ENCODE results near the gene DAGLB.
"Not testable (repeated sequence)": the region's sequence is repeated elsewhere in the genome, so short reads cannot be mapped to it uniquely, and the experiment has no call there.

DAGLB gene

DNA sequence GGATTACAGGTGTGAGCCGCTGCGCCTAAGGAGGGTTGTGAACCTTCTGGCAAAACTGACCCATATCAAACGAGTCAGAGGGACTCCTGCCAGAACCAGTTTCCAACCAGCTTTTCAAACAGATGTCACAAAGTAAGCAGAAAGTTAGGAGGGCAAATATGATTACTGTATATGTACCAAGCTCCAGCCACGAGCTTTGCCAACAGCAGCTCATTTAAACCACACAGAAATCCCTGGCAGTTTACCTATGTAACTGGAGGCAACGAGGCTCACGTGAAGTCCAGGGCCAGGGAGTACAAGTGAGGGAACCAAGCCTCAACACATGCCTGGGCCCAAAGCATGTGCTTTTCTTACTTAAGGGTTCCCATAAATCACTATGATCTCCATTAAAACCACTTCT is 12.5 kb upstream of the DAGLB start:
- DNase-seq: no peak

GRCh38 chr7:6458676-6459075 is 10.9 kb upstream of the DAGLB start:
- not testable (repeated sequence) for DNase-seq

DNA sequence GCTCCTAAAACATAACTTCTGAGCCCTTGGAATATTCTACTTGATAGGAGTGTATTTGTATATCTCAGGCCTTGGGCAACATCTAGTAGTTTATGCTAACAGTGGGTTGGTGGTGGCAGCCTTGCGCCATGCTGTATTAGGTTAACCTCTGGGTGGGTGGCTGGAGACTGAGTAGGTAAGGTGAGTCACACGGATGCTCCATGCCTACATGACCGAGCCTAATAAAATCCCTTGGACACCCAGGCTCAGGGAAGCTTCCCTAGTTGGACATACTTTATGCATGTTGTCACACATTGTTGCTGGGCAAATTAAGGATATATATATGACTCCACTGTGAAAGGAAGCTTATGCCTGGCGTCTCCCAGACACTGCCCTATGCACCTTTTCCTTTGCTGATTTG is 6.0 kb upstream of the DAGLB start:
- DNase-seq: no peak

- DNase-seq: no peak
Observed at GRCh38 chr7:6451224-6451705, 3.5 kb upstream of the DAGLB start.

DNA sequence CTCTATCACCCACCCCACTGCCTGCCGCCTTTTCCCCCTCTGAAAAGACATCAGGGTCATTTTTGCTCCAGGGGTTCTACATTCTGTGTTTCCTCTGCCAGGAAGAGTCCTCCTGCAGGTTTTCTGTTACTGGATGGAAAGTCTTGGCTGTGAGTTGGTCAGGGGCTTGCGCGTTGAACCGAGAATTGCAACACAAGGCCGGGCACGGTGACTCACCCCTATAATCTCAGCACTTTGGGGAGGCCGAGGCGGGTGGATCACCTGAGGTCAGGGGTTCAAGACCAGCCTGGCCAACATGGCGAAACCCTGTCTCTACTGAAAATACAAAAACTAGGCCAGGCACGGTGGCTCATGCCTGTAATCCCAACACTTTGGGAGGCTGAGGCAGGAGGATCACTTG is 2.8 kb upstream of the DAGLB start:
- not testable (repeated sequence) for DNase-seq

DNA sequence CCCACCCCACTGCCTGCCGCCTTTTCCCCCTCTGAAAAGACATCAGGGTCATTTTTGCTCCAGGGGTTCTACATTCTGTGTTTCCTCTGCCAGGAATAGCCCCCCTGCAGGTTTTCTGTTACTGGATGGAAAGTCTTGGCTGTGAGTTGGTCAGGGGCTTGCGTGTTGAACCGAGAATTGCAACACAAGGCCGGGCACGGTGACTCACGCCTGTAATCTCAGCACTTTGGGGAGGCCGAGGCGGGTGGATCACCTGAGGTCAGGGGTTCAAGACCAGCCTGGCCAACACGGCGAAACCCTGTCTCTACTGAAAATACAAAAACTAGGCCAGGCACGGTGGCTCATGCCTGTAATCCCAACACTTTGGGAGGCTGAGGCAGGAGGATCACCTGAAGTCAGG is 2.1 kb upstream of the DAGLB start:
- DNase-seq: not testable (repeated sequence)

DNA sequence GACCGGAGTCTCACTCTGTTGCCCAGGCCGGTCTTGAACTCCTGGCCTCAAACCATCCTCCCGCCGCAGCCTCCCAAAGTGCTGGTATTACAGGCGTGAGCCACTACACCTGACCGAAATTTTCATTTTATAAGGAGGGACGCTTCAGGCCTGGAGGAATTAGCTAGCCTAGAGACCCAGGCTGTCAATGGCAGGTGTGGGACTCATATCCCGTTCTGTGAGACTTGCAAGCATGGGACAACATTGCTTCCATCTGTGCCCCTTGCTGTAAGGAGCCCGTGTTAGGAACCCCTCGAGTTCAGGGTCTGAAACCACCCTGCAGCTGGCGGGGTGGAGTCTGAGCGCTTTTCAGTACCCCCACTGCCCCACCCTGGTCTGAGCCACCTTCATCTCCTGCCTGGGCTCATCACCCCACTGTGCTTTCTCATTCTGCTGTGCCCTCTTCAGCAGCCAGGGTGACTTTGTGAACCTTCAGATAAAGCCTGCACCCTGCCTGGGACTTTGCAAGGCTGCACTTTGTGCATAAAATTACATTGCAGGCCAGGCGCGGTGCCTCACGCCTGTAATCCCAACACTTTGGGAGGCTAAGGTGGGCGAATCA is 1.3 kb upstream of the DAGLB start:
- DNase-seq: no peak

DNA sequence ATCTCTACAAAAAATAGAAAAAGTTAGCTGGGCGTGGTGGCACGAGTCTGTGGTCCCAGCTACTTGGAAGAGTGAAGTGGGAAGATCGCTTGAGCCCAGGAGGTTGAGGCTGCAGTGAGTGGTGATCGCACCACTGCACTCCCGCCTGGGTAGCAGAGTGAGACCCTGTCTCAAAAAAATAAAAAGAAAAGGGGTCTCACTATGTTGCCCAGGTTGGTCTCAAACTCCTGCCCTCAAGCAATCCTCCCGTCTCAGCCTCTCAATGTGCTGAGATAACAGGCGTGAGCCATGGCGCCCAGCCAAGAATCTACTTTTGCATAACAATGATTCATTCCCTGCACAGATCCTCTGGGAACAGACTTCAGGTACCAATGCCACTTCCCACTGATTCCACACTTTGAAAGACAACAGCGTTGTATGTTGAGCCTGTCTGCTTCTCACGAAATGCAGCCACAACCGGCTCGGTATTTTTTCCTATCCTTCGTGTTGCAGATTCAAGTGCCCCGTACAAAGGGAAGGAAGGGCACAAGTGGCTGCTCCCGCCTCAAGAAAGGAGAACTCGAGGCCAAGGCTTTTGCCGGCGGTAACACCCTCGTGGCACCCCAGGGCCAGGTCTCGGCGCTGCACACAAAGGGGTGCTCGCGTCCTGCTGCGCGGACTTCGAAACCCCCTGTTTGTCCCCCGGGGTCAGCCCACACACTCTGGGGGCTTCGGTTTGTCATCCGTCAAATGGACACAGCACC is 745 bp downstream of the DAGLB start:
- no peak for DNase-seq

- DNase-seq: no peak
Observed at GRCh38 chr7:6444516-6445269, 3.1 kb downstream of the DAGLB start.

DNA sequence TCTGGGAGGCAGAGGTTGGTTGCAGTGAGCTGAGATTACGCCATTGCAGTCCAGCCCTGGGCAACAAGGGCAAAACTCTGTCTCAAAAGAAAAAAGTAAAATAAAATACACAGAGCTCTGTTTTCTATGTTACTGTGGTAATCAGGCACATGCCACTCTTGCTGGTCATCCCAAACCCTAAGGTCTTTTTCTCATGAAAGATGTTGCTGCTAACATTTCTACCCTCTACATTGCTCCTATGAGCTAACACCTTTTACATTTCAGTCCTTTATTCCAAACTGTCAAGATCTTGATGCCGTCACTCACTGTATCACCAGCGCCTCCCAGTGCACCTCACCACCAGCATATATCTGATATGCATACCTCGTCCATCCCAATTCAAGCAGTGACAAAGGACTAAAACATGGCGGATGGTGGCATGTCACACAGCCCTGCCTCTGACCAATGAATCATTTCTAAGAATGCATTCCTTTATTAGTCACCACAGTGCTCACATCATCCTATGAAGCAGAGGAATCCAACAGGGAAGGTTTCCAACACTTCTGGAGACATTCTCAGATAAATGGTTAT is 4.3 kb downstream of the DAGLB start:
- DNase-seq: no peak

DNA sequence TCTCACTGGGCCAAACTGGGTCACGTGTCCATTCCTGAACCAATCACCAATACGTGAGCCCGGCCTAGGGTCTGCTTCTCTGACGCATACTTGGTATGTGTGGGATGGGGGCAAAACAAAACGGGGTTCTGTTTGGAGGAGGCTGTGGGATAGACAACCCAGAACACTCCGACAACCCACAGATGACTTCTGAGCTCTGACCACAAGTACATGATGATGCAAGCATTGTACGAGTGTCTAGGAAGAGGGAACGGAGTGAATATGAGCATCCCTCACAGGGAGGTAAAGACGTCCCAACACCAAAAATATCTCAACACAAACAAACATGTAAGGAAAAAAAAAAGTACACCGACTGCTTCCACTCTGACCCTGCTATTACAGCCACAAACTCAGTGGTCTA is 5.6 kb downstream of the DAGLB start:
- DNase-seq: no peak

GRCh38 chr7:6440381-6440780 is 7.4 kb downstream of the DAGLB start:
- no peak for DNase-seq

DNA sequence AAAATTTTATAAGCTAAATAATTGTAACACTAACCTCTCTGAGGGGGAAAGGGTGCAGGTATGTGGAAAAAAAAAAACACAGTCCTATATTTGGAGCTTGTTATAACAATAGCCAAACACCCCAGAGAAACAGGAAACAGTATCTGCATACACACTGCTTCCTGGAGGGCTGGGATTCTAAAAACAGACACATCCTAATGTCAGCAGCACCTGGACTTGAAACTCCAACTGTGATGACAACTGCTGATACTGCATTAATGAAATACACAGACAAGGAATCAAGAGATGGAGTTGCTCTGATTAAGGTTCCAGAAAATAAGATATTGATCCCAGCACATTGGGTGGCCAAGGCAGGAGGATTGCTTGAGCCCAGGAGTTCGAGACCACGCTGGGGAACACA is 9.3 kb downstream of the DAGLB start:
- DNase-seq: no peak

DNA sequence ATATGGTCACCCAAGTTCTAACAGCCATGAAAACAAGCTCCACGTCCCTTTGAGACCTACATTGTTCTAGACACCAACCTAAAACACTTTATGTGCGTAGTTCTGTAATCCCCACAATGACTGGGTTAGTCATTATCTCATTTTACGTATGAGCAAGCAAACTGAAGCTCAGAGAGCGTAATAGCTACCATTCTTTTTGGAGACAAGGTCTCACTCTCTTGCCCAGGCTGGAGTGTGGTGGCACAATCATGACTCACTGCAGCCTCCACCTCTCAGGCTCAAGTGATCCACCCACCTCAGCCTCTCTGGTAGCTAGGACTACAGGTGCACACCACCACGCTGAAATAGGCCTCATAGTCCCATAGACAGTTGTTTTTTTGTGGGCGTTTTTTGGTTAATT is 10.5 kb downstream of the DAGLB start:
- DNase-seq: no peak

DNA sequence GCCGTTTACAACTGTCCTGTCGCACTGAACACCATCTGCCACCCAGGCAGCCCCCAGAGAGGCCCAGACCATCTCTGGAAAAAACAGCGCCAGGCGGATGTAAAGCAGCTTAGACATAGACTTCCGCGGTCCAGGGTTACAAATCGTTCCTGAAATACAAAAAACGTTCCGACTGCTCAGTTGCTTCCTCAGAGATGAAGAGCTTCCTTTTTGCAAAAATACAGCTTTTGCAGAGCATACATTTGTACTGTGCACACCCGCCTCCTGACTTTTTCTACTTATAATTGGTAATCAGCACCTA is 11.4 kb downstream of the DAGLB start:
- no peak for DNase-seq

DNA sequence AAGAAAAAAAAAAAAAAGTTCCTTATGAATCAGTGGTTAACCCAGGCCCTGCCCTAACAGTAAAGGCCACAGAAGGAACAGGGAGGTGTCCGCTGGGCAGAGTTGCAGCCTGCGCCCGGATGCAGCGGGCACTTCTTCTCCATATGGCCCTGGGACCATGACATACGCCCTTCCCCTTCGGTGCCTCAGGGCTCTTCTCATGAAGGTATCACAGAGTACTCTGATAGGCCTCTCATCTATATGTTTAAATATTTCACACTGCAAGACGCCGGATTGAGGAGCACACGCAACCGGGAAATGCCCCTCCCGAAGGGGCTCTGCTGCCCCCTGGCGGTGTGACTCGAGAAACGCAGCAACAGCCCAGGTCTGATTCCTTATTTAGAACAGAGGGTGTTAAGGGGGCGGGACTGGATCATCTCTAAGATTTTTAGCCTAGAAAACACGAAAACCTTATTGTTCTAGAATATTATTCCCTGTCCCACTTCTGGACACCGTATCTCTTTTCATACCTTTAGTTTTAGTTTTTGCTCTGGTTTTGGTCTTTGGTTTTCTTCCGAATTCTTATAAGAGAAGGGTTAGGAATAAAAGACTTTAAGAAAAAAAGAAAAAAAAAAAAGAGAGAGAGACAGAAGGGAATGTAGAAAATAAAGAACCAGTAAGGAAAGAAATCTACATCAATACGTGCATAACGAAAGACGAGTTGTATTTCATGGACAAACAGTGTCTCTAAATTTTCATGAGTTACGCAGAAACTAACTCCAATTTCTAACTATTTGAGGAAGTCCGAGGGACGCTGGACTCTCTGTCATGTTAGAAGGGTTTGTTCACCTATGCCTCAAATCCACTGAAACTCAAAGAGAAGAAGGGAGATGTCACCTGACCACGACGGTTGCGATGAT is 12.0 kb downstream of the DAGLB start:
- peak; percentile 83 for DNase-seq

- no peak for DNase-seq
Observed at GRCh38 chr7:6433784-6434615, 13.8 kb downstream of the DAGLB start.

DNA sequence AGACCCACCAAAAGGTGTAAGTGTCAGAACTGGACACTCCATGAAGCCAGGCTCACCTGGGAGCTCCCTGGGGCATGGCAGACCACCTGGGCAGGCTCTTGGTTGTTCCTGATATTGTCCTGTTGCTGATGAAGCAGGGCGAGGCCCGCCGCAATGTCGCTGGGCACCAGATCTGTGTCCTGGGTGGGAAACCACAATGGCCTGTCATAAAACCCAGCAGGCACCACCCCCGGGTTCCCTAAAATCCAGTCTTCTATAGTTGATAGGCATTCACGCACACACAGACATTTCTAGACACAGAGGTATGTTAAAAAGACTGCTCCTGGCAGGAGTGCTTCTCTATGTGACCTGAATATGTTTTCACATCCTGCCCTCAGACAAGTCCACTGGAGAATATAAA is 15.0 kb downstream of the DAGLB start:
- DNase-seq: no peak

GRCh38 chr7:6430974-6431373 is 16.8 kb downstream of the DAGLB start:
- no peak for DNase-seq

GRCh38 chr7:6430271-6430940 is 17.3 kb downstream of the DAGLB start:
- no peak for DNase-seq

DNA sequence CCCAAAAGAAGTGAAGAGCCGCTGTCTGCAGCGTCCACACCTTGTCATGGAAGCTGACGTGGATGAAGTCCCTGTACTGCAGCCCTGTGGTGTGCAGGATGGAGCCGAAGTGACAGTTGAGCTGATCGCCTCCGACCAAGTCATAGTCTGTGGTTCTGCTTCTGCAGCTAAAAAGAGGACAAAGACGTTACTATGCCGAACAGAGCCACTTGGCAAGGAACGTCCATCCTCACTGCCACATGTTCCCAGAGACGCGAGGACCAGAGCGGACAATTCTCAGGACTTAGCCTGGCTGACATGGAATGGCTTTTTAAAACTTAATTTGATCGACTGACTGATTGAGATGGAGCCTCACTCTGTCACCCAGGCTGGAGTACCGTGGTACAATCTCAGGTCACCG is 21.8 kb downstream of the DAGLB start:
- DNase-seq: no peak
